ENCODE results near the gene NOTCH3. TPM values are rescaled to one million over a fixed set of nuclear protein-coding genes. Genes with fewer than 3 reads are reported as not detected.

NOTCH3 gene
- total and polyA plus RNA-seq, 2 of the 8 experiments (the other 6 are each of a cell fraction or from before 2014, with no cell fraction given): 37.5 to 107 TPM

DNA sequence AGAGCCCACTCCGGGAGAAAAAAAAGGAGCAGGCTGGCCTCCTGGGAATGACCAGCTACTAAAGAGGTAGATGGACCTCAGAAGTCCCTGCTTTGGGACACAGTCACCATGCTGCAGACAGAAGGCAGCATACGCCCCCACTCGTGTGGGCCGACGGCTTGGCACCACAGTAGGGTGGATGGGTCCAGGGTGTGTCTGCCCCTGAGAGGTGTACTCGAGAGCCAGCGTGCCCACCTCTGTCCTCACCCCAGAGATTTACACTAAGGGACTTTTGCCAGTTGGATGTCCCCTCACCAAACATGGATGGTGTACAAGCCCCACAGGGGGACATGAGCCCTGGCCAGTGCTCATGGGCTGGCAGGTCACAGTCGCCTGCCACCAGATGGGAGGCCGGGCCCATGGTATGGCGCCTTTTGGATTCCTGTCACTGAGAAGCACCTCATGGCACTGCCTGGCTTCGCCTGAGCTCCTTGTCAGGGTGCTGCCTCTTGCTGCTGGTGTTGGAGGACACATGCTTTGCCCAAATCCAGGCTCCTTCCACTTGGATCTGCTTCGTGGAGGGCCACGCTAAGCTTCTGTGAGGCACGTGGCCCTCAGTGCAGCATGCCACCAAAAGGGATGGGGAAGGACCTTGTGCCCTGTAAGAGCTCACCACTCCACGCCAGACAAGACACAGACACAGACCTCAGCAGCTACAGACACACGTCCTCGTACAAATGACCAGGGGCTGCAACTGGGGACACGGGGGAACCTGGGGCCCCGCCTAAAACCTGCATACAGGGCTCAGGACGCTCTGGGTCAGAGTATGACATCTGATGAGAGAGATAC, 44.8 kb upstream of the NOTCH3 start (continued):
- TF ChIP-seq CHD7 (IDR thresholded peaks at IDR 0.05; ENCODE audit: insufficient replicate concordance, low read length) (no peak), EP300 (IDR thresholded peaks at IDR 0.05; ENCODE audit: borderline replicate concordance in 1 of 2, low read depth in 2 of 2, low read length in 2 of 2) (no peak), USF2 (IDR thresholded peaks at IDR 0.05; ENCODE audit: low read length) (no peak), EGR1 (IDR thresholded peaks at IDR 0.05; ENCODE audit: borderline replicate concordance, low read depth, low read length) (no peak), E2F6 (IDR thresholded peaks at IDR 0.05) (no peak)

Measured in H1 (cell line).